ENCODE data around the gene RILPL1. TPM values are rescaled to one million over a fixed set of nuclear protein-coding genes. Genes with fewer than 3 reads are reported as not detected.
A peak's percentile ranks its signal among the peaks of the same experiment; 100 is the strongest.
"Not testable (repeated sequence)": the region's sequence is repeated elsewhere in the genome, so short reads cannot be mapped to it uniquely, and the experiment has no call there.

Gene RILPL1
- total RNA-seq, 1 donor, result 1.1 TPM

DNA sequence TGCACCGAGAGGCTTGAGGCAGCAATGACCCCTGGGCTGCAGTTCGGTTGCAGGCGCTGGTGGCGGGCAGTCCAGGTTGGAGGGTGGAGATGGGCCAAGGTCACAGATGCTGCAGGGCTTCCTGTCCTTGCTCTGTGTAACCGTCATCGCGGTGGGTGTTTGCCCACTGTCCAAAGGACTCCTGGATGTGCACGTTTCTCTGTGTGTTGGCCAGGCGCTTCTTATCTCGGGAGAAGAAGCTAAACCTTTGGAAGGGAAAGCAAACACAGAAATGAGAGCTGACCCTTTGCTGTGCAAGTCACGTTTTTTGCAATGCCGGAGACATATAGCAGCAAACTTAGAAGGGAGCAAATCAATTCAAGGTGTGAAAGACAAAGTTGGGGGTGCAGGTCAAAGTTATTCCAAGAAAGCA, 61.1 kb downstream of the RILPL1 start:
- no peak for DNase-seq (ENCODE audit: low read depth in 2 of 3, low spot score in 2 of 3)

DNA sequence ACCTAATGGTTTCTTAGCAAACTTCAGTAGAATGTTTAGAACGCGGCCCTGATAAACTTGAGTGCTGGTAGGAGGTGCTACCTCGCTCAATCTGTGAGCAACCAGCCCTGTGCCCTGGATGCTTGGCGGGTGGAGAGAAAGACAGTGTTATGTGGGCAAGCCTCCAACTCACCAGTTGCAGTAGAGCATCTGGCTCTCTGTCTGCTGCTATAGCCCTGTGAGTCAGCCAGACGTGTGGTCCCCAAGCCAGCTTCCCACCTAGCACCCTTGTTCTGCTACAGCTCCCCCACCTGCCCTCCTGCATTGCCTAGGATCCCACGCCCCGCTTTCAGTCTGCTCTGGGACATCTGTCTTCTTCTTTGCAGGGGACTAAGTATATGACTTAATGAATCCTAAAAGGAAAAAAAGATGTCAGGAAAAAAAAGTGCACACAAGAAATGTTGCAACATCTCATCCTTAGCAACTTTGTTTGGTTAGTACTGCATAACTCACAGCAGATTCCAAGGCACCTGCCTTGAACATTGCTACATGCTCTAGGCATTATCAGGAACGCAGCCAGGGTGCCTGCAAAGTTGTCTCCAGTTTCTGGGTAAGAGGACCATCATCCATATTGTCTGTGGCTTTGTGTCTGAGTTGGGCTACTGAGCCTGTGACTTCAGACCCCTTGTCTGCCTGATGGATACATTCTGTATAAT, 62.0 kb downstream of the RILPL1 start:
- no peak for DNase-seq (ENCODE audit: low read depth in 2 of 3, low spot score in 2 of 3)

DNA sequence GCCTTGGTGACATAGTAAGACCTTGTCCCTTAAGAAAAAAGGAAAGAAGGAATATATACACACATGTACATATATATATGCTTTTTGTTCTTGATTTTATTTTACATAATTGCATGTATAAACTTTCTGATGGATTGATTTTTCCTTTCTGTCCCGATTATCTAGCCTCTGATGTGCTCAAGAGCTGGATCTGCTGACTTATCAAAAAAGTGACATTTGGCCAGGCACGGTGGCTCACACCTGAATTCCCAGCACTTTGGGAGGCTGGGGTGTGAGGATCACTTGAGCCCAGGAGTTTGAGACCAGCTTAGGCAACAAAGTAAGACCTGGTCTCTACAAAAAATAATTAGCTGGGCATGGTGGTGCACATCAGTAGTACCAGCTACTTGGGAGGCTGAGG, 63.5 kb downstream of the RILPL1 start:
- DNase-seq (ENCODE audit: low read depth in 2 of 3, low spot score in 2 of 3), result no peak

DNA sequence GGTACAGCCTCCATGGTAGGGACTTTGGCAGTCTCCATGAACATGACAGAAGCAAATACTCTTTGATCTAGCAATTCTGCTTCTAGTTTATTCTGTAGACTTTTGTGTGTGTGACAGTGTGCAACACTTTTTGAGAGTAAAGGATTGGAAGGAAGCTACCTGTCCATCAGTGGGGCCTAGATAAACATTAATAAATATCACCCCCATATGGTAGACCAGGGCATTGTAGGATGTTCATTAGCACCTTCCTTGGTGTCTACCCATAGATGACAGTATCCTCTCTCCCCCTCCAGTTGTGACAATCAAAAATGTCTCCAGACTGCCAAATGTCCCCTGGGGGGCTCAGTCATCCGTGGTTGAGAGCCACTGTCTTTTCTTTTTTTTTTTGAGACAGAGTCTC, 64.7 kb downstream of the RILPL1 start:
- peak in 2 of 3 donors; percentile 33 to 56 for DNase-seq (ENCODE audit: low read depth in 2 of 3, low spot score in 2 of 3)

DNA sequence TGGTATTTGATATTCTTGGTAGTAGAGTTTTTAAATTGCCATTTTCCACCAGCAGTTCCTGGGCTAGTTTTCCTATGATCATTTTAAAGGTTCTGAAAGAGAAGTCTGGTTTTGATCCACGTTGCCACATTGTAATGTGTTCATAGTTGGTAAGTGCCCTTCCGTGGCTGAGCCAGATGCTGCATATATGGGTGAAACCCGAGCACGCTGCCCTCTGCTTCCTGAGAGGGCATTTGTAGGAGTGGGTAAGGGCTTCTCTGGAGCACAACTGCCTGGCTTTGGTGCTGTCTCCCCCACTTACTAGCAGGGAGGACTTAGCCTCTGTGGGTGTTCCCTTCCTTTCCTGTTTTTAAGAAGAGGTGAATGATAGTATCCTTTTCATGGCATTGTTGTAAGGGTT, 68.4 kb downstream of the RILPL1 start:
- DNase-seq (ENCODE audit: low read depth in 2 of 3, low spot score in 2 of 3), result no peak

DNA sequence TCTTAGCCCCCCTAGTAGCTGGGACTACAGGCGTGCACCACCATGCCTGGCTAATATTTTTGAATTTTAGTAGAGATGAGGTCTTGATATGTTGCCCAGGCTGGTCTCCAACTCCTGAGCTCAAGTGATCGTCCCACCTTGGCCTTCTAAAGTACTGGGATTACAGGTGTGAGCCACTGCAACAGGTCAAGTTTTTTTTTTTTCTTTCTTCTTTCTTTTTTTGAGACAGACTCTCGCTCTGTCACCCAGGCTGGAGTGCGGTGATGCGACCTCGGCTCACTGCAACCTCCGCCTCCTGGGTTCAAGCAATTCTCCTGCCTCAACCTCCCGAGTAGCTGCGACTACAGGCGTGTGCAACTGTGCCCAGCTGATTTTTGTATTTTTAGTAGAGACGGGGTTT, 70.3 kb downstream of the RILPL1 start:
- not testable (repeated sequence) for DNase-seq (ENCODE audit: low read depth in 2 of 3, low spot score in 2 of 3)

DNA sequence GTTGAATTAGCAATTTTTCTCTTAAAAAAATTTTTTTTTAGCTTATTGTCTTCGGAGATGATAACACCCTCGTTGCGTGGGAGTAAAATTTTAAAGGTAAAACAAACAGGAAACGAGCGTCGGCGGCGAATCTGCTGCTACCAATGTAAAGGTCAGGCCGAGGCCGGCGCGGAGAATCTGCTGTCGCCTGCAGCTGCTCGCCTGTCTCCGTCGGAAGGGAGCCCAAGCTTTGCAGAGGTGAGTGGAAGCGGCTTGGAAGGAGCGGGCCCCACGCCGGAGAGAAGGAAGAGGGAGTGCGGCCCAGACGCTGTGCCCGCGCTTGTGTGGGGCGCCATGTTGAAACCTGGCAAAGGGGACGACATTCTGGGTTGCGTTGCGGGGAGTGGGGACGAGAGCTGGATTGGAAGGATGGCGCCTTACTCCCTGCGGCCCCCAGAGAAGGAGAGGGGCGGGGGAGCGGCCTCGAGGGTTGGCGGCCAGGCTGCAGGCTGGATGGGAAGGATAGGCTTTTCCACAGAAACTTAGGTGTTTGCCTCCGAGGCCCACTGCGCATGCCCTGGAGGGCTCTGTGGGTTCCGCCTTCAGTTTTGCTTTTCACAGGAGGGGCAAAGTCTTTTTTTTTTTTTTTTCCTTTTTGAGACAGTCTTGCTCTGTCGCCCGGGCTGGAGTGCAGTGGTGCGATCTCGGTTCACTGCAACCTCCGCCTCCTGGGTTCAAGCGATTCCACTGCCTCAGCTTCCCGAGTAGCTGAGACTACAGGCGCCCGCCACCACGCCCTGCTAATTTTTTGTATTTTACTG, 75.3 kb downstream of the RILPL1 start, which contains the start of gene SNRNP35:
SNRNP35 (plus strand) TSS at position 160 of the 800 bp plus-strand sequence. CDS start 7,402 bp downstream, outside the sequence.
- DNase-seq (ENCODE audit: low read depth in 2 of 3, low spot score in 2 of 3), result peak; percentile 90 to 92 (median 91)

DNA sequence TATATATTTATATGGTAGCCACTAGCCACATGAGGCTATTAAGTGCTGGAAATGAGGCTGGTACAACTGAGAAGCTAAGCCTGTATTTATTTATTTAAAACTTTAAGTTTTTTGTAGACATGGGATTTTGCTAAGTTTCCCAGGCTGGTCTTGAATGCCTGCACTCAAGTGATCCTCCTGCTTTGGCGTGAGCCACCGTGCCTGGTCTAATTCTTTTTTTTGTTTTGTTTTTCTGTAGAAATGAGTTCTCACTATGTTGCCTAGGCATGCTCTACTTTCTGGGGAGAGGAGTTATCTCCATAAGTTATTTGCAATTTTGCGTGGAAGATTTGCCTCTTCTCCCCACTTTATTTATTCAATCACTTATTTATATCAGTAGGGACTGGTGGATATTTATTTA, 80.4 kb downstream of the RILPL1 start:
- peak in 1 of 3 donors; percentile 34 for DNase-seq (ENCODE audit: low read depth in 2 of 3, low spot score in 2 of 3)

DNA sequence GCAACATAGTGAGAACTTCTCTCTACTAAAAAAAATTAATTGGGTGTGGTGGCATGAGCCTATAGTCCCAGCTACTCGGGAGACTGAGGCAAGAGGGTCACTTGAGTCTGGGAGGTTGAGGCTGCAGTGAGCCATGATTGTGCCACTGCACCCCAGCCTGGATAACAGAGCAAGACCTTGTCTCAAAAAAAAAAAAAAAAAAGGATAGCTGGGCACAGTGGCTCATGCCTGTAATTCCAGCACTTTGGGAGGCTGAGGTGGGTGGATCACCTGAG, 81.3 kb downstream of the RILPL1 start:
- DNase-seq (ENCODE audit: low read depth in 2 of 3, low spot score in 2 of 3), result not testable (repeated sequence)

DNA sequence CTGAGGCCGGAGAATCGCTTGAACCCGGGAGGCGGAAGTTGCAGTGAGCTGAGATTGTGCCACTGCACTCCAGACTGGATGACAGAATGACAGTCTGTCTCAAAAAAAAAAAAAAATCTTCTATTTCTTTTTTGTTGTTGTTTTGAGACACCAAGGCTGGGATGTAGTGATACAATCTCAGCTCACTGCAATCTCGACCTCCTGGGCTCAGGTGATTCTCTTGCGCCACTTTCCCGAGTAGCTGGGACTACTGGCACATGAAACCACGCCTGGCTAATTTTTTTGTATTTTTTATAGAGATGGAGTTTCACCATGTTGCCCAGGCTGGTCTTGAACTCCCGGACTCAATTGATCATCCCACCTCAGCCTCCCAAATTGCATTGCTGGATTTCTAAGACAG, 82.9 kb downstream of the RILPL1 start:
- DNase-seq (ENCODE audit: low read depth in 2 of 3, low spot score in 2 of 3), result no peak

DNA sequence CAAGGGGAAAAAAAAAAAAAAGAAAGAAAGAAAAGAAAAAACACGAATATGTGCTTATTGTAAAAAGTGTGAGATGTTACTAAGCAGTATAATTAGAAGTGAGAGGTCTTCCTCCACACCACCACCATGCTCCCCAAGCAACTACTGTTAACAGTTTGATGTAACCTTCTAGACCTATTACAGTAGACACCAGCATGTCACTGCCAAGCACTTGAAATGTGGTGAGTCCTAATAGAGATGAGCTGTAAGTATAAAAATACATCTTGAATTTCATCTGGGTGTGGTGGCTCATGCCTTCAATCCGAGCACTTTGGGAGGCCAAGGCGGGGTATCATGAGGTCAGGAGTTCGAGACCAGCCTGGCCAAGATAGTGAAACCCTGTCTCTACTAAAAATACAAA, 83.7 kb downstream of the RILPL1 start:
- DNase-seq (ENCODE audit: low read depth in 2 of 3, low spot score in 2 of 3), result no peak

DNA sequence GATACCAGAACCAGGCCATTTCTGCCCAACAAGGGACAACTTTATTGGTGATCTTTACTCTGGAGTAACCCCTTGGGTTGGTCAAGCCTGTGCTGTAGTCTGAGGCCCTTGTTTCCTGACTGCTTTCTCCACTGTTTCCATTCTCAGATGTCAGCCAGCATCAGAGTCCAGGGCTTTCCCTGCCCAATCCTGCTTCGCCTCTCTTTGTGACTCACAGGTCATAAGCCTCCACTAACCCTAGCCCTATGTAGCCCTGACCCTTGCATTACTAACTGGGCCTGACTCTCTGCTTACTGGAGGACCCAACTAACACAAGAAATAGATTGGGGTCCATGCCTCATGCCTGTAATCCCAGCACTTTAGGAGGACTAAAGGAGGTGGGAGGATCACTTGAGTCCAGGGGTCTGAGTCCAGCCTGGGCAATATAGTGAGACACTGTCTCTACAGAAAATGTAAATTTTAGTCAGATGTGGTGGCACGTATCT, 84.2 kb downstream of the RILPL1 start:
- DNase-seq (ENCODE audit: low read depth in 2 of 3, low spot score in 2 of 3), result no peak

DNA sequence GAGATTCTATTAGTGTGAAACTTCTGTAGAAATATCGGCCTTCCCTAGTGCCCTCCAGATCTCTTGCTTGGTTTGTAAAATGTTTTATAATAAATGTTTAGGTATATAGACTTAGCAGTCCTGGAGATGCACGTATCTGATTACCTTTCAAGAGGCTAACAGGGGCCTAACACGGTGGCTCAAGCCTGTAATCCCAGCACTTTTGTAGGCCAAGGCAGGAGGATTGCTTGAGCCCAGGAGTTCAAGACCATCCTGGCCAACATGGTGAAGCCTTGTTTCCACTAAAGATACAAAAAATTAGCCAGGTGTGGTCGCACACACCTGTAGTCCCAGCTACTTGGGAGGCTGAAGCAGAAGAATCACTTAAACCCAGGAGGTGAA, 87.2 kb downstream of the RILPL1 start:
- no peak for DNase-seq (ENCODE audit: low read depth in 2 of 3, low spot score in 2 of 3)

DNA sequence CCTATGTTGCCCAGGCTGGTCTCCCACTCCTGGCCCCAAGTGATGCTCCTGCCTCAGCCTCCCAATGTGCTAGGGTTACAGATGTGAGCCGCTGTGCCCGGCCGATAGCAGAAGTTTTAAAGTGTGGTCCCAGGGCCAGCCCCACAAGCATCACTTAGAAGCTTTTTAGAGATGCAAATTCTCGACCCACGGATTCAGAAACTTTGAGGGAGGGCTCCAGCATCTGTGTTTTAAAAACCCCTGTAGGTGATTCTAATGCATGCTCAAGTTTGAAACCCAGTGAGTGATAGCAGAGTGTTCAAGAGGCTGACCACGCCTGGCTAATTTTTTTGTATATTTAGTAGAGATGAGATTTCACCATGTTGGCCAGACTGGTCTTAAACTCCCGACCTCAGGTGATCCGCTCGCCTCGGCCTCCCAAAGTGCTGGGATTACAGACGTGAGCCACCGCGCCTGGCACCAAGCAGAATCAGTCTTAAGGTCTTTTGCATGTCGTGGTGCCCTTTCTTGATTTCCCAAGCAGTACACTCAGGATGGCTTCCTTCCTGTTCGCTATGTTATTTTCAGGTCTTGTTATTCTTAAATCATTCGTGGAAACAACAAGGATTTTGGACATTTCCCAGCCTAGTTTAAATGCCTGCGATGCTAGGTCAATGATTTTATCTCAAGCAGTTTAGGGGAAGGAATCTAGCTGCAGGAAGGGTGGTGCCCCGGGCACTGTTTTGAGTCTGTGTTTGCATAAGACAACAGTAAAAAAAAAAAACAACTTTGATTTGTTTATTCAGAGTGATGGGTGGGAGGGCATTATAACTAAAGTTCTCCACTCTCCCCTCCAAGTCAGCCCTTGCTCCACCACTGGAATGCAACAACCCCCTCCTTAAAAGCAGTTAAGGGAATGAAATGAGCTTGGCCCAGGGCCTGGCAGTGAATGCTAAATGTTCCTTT, 87.9 kb downstream of the RILPL1 start:
- DNase-seq (ENCODE audit: low read depth in 2 of 3, low spot score in 2 of 3), result no peak

DNA sequence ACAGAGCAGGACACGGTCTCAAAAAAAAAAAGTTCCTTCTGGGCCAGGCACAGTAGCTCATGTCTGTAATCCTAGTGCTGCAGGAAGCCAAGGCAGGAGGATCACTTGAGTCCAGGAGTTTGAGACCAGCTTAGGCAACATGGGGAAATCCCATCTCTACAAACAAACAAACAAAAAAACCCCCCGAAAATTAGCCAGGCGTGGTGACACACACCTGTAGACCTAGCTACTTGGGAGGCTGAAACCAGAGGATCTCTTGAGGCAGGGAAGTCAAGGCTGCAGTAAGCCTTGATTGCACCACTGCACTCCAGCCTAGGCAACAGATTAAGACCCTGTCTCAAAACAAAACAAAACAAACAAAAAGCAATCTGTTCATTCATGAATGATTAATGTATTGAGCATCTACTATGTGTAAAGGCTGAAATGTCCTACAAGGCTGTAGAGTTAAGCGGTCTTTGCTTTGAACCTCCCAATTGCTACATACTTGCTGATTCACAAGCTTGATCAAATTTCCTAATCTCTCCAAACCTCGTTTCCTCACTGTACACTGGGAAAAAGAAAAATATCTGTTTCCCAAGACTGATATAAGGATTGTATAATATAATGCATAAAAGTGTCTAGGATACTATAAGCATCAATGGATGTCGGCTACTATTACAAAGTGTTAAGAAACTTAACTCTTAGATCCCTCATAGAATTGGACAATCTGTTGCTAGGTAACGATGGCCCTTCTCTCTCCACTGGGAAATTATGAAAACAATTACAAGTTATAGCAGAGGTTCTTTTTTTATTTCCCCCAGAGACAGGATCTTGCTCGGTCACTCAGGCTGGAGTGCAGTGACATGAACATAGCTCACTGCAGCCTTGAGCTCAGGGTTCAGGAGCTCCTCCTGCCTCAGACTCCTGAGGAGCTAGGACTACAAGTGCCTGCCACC, 89.2 kb downstream of the RILPL1 start:
- DNase-seq (ENCODE audit: low read depth in 2 of 3, low spot score in 2 of 3), result no peak

DNA sequence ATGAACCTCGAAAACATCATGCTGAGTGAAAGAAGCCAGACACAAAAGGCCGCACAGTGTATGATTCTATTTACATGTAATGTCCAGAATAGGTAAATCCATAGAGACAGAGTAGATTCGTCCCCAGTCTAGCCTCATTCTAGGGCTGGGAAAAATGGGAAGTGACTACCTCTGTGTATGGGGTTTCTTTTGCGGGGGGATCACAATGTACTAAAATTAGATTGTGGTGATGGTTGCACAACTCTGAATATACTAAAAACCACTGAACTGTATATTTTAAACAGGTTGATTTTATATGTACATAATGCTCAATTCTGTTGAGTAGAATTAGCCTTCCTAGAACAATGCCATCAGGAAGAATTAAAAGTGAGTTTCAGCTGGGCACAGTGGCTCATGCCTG, 90.7 kb downstream of the RILPL1 start:
- no peak for DNase-seq (ENCODE audit: low read depth in 2 of 3, low spot score in 2 of 3)

DNA sequence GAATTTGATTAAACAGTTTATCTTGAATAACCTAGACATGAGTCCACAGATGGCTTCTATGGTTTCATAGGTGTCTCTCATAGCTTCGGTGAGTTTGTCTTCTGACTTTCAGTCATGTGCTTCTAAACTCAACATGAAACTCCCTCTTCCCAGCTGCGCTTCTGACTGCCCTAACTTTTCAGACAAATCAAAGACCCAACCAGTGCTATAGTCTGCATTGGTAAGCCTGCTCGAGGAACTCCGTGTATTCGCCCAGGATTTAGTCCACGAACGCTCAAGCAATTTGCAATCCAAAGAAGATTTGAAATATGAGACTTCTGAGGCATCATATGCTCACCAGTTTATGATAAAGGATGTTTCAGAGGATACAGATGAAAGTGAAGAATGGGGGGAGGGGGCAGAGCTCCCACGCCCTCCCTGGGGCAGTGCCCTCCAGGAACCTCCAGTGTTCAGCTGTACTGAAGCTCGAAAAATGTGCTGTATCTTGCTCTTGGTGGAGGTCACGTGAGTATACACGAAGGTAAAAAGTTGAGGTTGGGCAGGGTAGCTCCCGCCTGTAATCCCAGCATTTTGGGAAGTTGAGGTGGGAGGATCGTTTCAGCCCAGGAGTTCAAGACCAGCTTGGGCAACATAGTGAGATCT, 91.9 kb downstream of the RILPL1 start:
- no peak for DNase-seq (ENCODE audit: low read depth in 2 of 3, low spot score in 2 of 3)

DNA sequence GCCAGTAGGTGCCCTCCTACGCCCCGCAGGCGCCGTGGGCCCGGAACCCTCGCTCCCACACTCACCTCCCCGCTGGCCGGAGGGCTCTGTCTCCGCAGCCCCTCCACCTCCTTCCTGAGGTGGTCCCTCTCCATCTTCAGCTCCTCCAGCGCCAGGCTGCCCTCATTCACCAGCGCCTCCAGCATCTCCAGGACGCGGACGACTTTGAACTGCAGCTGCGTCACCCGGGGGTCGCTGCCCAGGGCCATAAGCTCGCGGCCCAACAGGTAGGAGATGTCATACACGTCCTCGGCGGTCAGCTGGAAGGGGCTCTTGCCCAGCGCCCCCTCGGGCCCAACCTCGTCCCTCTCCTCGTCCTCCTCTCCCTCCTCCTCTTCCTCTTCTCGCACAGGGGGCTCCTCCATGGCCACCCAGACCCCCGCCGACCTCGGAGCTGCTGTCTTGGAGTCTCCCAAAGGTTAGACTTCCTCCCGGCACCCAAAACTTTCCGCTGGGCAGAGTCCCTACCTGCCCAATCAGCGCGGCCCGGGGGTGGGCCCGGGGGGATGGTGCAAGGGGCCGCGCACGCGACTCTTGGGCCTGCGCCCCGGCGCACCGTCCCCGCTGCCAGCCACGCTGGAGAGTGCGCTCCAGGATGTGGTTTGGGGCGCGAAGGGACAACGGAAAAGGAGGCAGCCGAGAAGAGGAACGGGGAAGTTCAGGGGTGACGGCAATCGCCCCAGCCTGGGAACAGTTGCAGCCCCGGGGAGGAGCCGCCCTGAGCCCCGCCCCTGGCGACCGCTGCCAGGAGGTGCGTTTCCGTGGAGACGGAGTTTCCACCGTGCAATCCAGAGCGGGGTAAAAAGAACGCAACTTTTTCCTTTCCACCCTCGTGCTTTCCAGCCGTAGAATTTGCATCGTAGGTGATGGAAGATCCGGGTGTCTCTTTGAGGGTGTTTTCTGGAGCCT, 97.2 kb downstream of the RILPL1 start, which contains the start of gene RILPL2:
RILPL2 (minus strand) TSS at position 668 of the 948 bp plus-strand sequence; CDS start at position 404, 264 bp downstream.
- peak; percentile 76 to 95 (median 95) for DNase-seq (ENCODE audit: low read depth in 2 of 3, low spot score in 2 of 3)
